SK-MEL-5 (cell line): ENCODE results near the gene DNAJB8. TPM values are rescaled to one million over a fixed set of nuclear protein-coding genes. Genes with fewer than 3 reads are reported as not detected.

Experiments
- DNase-seq: peaks from one replicate; pipeline ENCODE4 v3.0.0-alpha.2; 2016; ENCODE audit warnings: low read depth, low spot score
- in situ Hi-C: cut with HindIII; loops from 2 replicates; pipeline ENCODE4 v1.10.0; 2016; ENCODE audit warnings: low sequenced_read_pairs, high pct_unique_total_duplicates, low pct_unique_long_range_greater_than_20kb
- total RNA-seq: library from RNA; depleted of rRNA; stranded (reverse); fragments of >200 nt; shearing (Covaris generic); gene quantifications from 2 replicates; pipeline ENCODE4 v1.2.3, GENCODE V29; 2014

Gene DNAJB8
- total RNA-seq, 1 experiment from 2014 or later: not detected

- in situ Hi-C loops: no loop called here
- DNase-seq: no peak
Observed at GRCh38 chr3:128458746-128459460, 7.8 kb downstream of the DNAJB8 start.

- in situ Hi-C loops: no loop called here
- DNase-seq: no peak
Observed at GRCh38 chr3:128457937-128458336, 8.8 kb downstream of the DNAJB8 start.

- in situ Hi-C loops: no loop called here
- no peak for DNase-seq
Observed at GRCh38 chr3:128456776-128457715, 9.6 kb downstream of the DNAJB8 start.

DNA sequence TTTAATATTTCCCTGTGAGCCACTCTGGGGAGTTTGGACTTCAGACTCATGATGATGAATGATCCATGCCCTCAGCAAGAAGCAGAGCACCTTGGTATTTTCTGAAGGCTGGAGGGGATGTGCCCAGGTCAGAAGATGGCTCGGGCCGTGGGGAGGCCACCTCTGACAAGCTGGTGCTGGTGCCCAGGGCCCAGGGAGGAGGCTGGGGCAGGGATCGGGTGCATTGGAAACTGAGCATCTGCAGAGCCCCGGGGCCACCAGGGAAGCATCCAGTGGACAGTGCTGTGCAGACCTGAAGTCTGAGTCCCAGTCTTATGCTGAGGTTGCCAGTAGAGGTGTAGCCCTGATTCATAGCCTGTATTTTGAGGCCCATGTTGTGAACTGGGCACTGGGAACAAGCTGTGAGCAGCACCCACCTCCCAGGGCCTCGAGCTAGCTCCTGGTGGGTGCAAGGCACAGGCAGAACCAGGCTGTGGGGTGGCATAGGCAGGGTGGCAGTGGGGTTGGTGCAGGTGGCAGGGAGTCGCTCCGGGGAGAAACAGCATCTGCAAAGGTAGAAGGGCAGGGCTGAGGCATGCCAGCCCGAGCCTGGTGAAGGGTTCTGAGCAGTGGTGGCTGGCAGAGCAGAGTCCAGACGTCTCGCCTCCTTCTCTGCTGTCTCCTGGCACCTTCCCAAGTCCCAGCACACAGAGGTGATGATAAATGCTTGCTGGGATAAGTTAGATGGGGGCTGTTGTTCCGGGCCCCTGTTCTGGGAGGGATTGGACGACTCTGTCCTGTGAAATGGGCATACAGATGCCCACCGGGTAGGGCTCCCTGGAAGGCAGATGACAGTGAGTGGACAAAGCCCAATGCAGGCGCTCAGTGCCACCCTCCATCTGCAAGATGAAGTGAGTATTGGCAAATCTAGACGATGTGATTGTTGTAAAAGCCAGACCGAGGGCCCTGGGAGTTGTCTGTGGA, 10.6 kb downstream of the DNAJB8 start:
- in situ Hi-C loops: no loop called here
- no peak for DNase-seq

GRCh38 chr3:128455116-128455515, 11.6 kb downstream of the DNAJB8 start:
- in situ Hi-C loops: no loop called here
- no peak for DNase-seq

- in situ Hi-C loops: no loop called here
- no peak for DNase-seq
Observed at GRCh38 chr3:128454310-128454618, 12.4 kb downstream of the DNAJB8 start.

DNA sequence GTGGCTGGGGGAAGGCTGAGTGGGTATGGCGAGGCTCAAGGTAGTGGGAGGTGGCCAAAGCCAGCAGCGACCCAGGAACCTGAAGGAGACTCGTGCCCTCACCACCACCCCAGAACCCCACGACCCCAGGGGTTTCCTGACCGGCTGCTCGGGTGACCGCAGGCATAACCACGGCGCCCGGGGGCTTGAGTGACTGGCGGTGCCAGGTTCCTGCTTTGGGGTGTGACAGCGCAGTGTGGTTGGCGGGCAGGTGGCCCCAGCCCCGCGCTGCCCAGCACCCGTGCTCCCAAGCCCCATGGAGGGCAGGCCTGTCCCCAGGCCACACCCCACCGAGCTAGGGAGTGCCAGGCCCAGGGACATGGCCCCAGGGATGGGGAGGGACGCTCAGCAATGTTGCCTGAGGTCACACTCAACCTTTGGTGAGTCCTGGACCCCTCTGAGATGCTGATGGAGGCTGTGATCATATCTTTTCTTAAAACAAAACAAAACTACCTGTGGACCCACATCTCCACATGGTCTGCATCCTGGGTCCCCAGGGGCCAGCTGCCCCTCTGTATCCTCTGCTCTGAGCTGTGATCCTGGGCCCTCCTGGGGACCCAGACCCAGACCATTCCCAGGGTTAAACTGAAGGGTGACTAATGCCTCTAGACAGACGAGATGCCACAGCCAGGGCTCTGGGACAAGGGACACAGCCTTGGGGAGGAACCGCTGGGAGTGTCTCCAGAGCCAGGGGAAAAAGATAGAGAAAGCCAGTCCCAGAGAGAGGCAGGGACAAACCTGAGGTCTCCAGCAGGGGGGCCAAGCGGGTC, 13.0 kb downstream of the DNAJB8 start:
- in situ Hi-C loops: no loop called here
- no peak for DNase-seq

- in situ Hi-C loops: no loop called here
- DNase-seq: no peak
Observed at GRCh38 chr3:128452678-128453275, 13.9 kb downstream of the DNAJB8 start.

DNA sequence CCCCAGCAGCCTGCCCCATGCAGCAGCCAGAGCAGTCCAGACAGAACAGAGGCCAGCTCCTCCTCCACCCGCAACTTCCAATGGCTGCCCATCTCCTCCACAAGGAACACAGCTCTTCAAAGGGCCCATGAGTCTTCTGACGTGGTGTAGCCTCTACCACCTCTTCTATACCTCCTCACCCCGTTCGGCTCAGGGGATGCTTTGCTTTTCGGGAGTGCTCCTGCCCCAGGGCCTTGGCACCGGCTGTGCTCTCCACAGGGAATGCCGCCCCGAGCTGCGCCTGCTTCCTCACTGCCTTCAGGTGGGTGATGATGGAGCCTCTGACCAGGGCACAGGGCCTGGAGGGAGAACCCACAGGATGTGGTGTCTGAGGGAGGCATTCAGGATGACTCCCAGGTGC, 14.6 kb downstream of the DNAJB8 start:
- no peak for DNase-seq
- in situ Hi-C loops: no loop called here

DNA sequence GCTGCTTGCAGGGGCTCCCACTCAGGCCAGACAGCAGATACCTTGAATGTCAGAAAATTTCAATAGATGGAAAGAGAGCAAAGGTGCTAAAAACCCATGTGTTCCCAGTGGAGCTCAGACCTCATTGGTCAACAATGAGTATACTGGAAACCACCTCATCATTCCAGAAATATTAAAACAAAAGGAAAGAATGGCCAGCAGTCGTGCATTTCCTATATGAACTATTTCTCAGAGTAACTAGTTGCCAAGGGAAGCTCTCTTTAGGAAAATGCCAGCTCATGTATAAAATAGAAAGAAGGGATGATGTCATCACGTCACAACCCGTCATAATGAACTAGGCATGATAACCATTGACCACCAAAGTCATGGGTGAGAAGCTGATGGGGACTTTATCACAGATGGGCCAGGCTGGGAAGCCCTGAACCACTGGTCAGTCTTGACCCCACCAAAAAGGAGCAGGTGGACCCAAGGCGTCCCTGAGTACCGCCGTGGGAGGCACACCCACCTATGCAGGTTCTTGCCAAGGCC, 17.5 kb downstream of the DNAJB8 start:
- in situ Hi-C loops: no loop called here
- DNase-seq: no peak

GRCh38 chr3:128448491-128448890, 18.2 kb downstream of the DNAJB8 start:
- in situ Hi-C loops: no loop called here
- no peak for DNase-seq

DNA sequence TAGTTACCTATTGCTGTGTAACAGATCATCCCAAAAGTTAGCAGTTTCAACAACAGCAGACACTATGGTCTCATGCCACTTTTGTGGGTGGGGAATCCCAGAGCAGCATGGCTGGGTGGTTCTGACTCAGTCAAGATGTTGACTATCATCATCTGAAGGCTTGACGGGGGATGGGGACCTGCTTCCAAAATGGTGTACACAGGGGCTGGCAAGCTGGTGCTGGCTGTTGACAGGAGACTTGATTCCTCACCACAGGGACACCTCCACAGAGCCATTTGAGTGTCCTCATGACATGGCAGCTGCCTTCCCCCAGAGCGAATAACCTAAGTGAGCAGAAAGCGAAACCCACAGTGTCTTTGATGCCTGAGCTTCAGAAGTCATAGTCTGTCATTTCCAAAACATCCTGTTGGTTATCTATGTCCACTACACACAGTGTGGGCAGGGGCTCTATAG, 19.1 kb downstream of the DNAJB8 start:
- in situ Hi-C loops: no loop called here

GRCh38 chr3:128446821-128447220, 19.9 kb downstream of the DNAJB8 start:
- in situ Hi-C loops: no loop called here
- no peak for DNase-seq

More for the DNA sequence above, 19.1 kb downstream of the DNAJB8 start:
- DNase-seq: no peak

- DNase-seq: no peak
- in situ Hi-C loops: no loop called here
Observed at GRCh38 chr3:128445357-128445756, 21.3 kb downstream of the DNAJB8 start.

GRCh38 chr3:128443771-128444170, 22.9 kb downstream of the DNAJB8 start:
- in situ Hi-C loops: no loop called here
- no peak for DNase-seq

- DNase-seq: no peak
- in situ Hi-C loops: no loop called here
Observed at GRCh38 chr3:128442949-128443348, 23.7 kb downstream of the DNAJB8 start.
